T47D (cell line): ENCODE measurements around the gene SSRP1.

ENCODE experiments used
- DNase-seq, 2 experiments: peaks; one replicate each; pipeline versions ENCODE4 v3.0.0 to v3.0.0-alpha.2; 2011 to 2012; ENCODE audit warnings: low read depth in 1 of 2, low spot score in 1 of 2
- JUND ChIP-seq: IDR thresholded peaks from 2 replicates; pipeline ENCODE4 v1.6.1; 2012; ENCODE audit warnings: low read depth
- in situ Hi-C: cut with HindIII; loops from 2 replicates; pipeline ENCODE4 v1.10.0; 2016; ENCODE audit warnings: low sequenced_read_pairs, low pct_unique_long_range_greater_than_20kb

SSRP1 gene

GRCh38 chr11:57314221-57314973, 21.3 kb downstream of the SSRP1 start:
- DNase-seq, result no peak
- in situ Hi-C loops, result no loop called here
- no peak for TF ChIP-seq JUND

GRCh38 chr11:57313788-57314135, 21.9 kb downstream of the SSRP1 start:
- TF ChIP-seq JUND, result no peak
- in situ Hi-C loops, result no loop called here
- DNase-seq, result no peak

GRCh38 chr11:57313071-57313787, 22.5 kb downstream of the SSRP1 start:
- in situ Hi-C loops, result no loop called here
- TF ChIP-seq JUND, result no peak

GRCh38 chr11:57312511-57313021, 23.1 kb downstream of the SSRP1 start:
- peak in 1 of 2 experiments; percentile 43 for DNase-seq
- no peak for TF ChIP-seq JUND
- in situ Hi-C loops, result no loop called here

More at GRCh38 chr11:57313071-57313787, 22.5 kb downstream of the SSRP1 start:
- no peak for DNase-seq

- peak; percentile 97 to 99 for DNase-seq
- in situ Hi-C loops, result no loop called here
- TF ChIP-seq JUND, result peak; percentile 30
Measured at GRCh38 chr11:57311109-57311936, 24.4 kb downstream of the SSRP1 start.

- in situ Hi-C loops, result no loop called here
- DNase-seq, result peak in 1 of 2 experiments; percentile 36
- no peak for TF ChIP-seq JUND
Measured at GRCh38 chr11:57310630-57311086, 25.0 kb downstream of the SSRP1 start.

GRCh38 chr11:57310091-57310490, 25.6 kb downstream of the SSRP1 start:
- no peak for DNase-seq
- no peak for TF ChIP-seq JUND
- in situ Hi-C loops, result no loop called here

- DNase-seq, result no peak
- no peak for TF ChIP-seq JUND
- in situ Hi-C loops, result no loop called here
Measured at GRCh38 chr11:57309106-57310059, 26.3 kb downstream of the SSRP1 start.

- TF ChIP-seq JUND, result no peak
- in situ Hi-C loops, result no loop called here
- no peak for DNase-seq
Measured at GRCh38 chr11:57308426-57309060, 27.1 kb downstream of the SSRP1 start.

GRCh38 chr11:57307666-57308270, 27.9 kb downstream of the SSRP1 start:
- no peak for DNase-seq
- in situ Hi-C loops, result no loop called here
- no peak for TF ChIP-seq JUND
